Ammon's horn (tissue), 1 donor: ENCODE results near the gene TMC5.
"Not testable (repeated sequence)": the region's sequence is repeated elsewhere in the genome, so short reads cannot be mapped to it uniquely, and the experiment has no call there.

Experiments
- DNase-seq: peaks from one replicate; pipeline ENCODE4 v3.0.0-alpha.2; 2016; ENCODE audit warnings: low spot score

The TMC5 gene

GRCh38 chr16:19406891-19407491 lies 10.7 kb upstream of the TMC5 start:
- no peak for DNase-seq

- peak; percentile 29 for DNase-seq
These were observed 7.1 kb upstream of the TMC5 start for GRCh38 chr16:19410435-19411171.

GRCh38 chr16:19411298-19411697 lies 6.4 kb upstream of the TMC5 start:
- no peak for DNase-seq

- DNase-seq: not testable (repeated sequence)
These were observed 5.6 kb upstream of the TMC5 start for GRCh38 chr16:19412055-19412454.

- DNase-seq: no peak
These were observed 2.2 kb upstream of the TMC5 start for GRCh38 chr16:19415461-19415860.

GRCh38 chr16:19415918-19416317 lies 1.8 kb upstream of the TMC5 start:
- no peak for DNase-seq

GRCh38 chr16:19418200-19418599 lies 517 bp downstream of the TMC5 start:
- no peak for DNase-seq

- DNase-seq: no peak
These were observed 2.0 kb downstream of the TMC5 start for GRCh38 chr16:19419698-19420075.

- no peak for DNase-seq
These were observed 6.8 kb downstream of the TMC5 start for GRCh38 chr16:19424478-19424877.

GRCh38 chr16:19430345-19430744 lies 12.7 kb downstream of the TMC5 start:
- DNase-seq: no peak

- peak; percentile 50 for DNase-seq
These were observed 14.1 kb downstream of the TMC5 start for GRCh38 chr16:19431636-19432340.

- no peak for DNase-seq
These were observed 14.7 kb downstream of the TMC5 start for GRCh38 chr16:19432429-19432828.

GRCh38 chr16:19434584-19434983 lies 16.9 kb downstream of the TMC5 start:
- no peak for DNase-seq

- no peak for DNase-seq
These were observed 18.9 kb downstream of the TMC5 start for GRCh38 chr16:19436540-19436939.

GRCh38 chr16:19437280-19437679 lies 19.6 kb downstream of the TMC5 start:
- DNase-seq: no peak

- no peak for DNase-seq
These were observed 21.1 kb downstream of the TMC5 start for GRCh38 chr16:19438739-19439138.

- no peak for DNase-seq
These were observed 21.8 kb downstream of the TMC5 start for GRCh38 chr16:19439483-19439882.

GRCh38 chr16:19443659-19444058 lies 26.0 kb downstream of the TMC5 start:
- no peak for DNase-seq

- DNase-seq: no peak
These were observed 28.7 kb downstream of the TMC5 start for GRCh38 chr16:19446300-19446846.

GRCh38 chr16:19446886-19447285 lies 29.2 kb downstream of the TMC5 start:
- DNase-seq: no peak

- DNase-seq: no peak
These were observed 32.5 kb downstream of the TMC5 start for GRCh38 chr16:19450186-19450585.

GRCh38 chr16:19458722-19459379 lies 41.2 kb downstream of the TMC5 start:
- no peak for DNase-seq
